GM12892 (cell line): Measurements from ENCODE around the gene ALPK3.

Source experiments
- POLR2A ChIP-seq: IDR thresholded peaks from 2 replicates; pipeline ENCODE4 v1.6.1; 2011; ENCODE audit warnings: low read depth, low read length, control low read depth
- TAF1 ChIP-seq: IDR thresholded peaks from 2 replicates; pipeline ENCODE4 v1.6.1; 2011; ENCODE audit warnings: low read depth, mild to moderate bottlenecking, control low read depth, low read length, borderline replicate concordance

GRCh38 chr15:84830036-84830435 is 12.9 kb downstream of the ALPK3 start:
- TF ChIP-seq POLR2A (no peak), TAF1 (no peak)
